Gastrocnemius medialis (tissue), 4 donors: Measurements from ENCODE around the gene NUDCD3.

Experiments used
- POLR2A ChIP-seq, 2 donors: fragments of 450-650 bp; IDR thresholded peaks; one replicate each; pipeline ENCODE4 v1.6.1; 2017; ENCODE audit warnings: antibody characterized with exemption in 2 of 2, mild to moderate bottlenecking in 2 of 2, moderate library complexity in 2 of 2
- TF ChIP-seq, protein P1 (sequence below), 5 experiments: fragments of 450-650 bp in 3 of 5; fragments of 200-600 bp in 2 of 5; sonication (generic) in 2 of 5; IDR thresholded peaks in 4 of 5; conservative IDR thresholded peaks in 1 of 5; 1 replicate in 4 of 5; 2 replicates in 1 of 5; pipeline ENCODE4 v1.5.1; 2016 to 2019; ENCODE audit warnings: antibody characterized with exemption in 5 of 5, mild to moderate bottlenecking in 3 of 5, moderate library complexity in 3 of 5

DNA sequence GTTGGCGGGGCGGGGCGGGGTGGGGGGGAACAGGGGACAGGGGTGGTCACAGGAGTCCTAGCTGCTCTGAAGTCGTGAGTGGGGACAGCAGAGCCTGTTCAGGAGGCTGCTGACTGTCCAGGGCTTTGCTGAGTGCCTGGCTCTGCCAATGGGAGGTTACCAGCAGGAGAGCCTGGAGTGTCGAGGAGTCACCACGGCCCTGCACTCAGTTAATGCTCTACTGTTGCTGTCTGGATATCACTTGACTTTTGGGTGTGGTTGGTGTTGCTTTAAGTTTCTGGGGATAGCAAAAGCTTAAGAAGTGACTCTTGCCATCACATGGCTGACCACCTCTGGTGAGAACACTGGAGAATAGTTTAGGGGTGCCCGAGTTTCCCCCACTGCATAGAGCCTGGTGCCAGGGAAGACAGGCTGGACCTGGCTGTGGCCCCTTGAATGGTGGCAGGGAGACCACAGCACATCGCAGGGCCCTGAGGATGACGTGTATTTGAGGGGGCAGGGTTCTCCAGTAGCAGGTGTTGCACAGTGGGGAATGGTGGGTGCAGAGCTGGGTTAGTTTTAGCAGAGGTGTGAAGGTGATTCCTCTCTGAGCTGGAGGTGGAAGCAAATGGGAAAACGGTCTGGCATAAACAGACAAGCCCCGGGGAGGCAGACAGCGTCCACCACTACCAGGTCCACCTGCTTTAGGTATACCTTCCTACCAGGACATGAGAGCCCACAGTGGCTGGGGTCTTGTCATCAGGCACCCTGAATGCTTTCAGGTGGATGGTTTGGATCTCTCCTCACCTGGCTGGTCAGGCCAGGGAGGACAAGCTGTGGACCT lies 110.9 kb downstream of the NUDCD3 start:
- TF ChIP-seq, protein P1, sequence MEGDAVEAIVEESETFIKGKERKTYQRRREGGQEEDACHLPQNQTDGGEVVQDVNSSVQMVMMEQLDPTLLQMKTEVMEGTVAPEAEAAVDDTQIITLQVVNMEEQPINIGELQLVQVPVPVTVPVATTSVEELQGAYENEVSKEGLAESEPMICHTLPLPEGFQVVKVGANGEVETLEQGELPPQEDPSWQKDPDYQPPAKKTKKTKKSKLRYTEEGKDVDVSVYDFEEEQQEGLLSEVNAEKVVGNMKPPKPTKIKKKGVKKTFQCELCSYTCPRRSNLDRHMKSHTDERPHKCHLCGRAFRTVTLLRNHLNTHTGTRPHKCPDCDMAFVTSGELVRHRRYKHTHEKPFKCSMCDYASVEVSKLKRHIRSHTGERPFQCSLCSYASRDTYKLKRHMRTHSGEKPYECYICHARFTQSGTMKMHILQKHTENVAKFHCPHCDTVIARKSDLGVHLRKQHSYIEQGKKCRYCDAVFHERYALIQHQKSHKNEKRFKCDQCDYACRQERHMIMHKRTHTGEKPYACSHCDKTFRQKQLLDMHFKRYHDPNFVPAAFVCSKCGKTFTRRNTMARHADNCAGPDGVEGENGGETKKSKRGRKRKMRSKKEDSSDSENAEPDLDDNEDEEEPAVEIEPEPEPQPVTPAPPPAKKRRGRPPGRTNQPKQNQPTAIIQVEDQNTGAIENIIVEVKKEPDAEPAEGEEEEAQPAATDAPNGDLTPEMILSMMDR (IDR thresholded peaks at IDR 0.05 in 4 of 5, conservative IDR thresholded peaks at IDR 0.05 in 1 of 5), result no peak
- TF ChIP-seq POLR2A (IDR thresholded peaks at IDR 0.05), result no peak
